ENCODE measurements around the gene FHOD1. TPM values are rescaled to one million over a fixed set of nuclear protein-coding genes. Genes with fewer than 3 reads are reported as not detected.

FHOD1 gene
- polyA plus RNA-seq, 3 donors from 2014 or later: 3.5 to 8.2 (median 4.8) TPM

DNA sequence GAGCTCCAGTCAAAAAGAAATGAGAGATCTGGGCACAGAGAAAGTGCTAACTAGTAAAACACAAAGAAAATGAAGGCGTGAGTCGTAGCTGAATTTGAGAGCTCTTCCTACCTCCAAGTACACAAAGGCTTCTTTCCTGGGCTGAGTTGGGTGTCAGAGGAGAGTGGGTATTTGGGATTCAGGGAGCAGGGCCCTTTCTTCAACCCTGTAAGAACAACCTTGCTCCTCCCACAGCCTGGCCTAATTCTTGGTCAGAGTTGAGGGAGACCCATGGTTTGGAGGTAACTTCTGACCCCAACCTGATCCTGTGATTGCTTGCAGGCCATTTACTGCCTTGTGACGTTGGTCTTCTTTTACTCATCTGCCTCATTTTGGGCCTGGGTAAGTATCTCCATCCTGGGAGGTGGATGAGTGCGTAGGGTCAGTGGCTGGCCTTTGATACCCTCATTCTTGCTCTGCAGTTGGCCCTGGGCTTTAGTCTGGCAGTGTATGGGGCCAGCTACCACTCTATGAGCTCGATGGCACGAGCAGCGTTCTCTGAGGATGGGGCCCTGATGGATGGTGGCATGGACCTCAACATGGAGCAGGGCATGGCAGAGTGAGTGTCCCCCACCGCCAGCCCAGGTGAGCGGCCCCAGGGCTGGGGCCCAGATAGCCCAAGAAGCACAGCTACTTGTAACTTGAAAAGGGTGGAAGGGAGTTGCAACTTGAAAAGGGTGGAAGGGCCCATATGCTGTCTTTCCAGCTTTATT, 19.1 kb downstream of the FHOD1 start:
- Mint-ChIP-seq H3K4me1 (peaks cover 28 to 30% of the 10 kb centered on the region in 2 donors), H3K9me3 (no peaks in the 10 kb centered on the region), H3K36me3 (peaks cover 4 to 7% (median 5%) of the 10 kb centered on the region in 3 donors)

GRCh38 chr16:67227567-67227921, 19.7 kb downstream of the FHOD1 start:
- Mint-ChIP-seq H3K27ac (peak overlapping the region; percentile 93 to 98 (median 96)), H3K36me3 (peaks cover 4 to 7% (median 5%) of the 10 kb centered on the region in 3 donors), H3K27me3 (ENCODE audit: low read depth in 3 of 3) (peaks cover 0 to 8% (median 4%) of the 10 kb centered on the region in 3 donors), H3K4me3 (peak overlapping the region; percentile 95 to 99 (median 96)), H3K4me1 (peaks cover 28 to 30% of the 10 kb centered on the region in 2 donors), H3K9me3 (no peaks in the 10 kb centered on the region)
- DNase-seq: no peak

More for the DNA sequence above, 19.1 kb downstream of the FHOD1 start:
- Mint-ChIP-seq H3K4me3 (peak overlapping the region; percentile 95 to 99 (median 96)), H3K27ac (peak overlapping the region; percentile 93 to 98 (median 96)), H3K27me3 (ENCODE audit: low read depth in 3 of 3) (peaks cover 0 to 8% (median 5%) of the 10 kb centered on the region in 3 donors)
- DNase-seq: no peak

- Mint-ChIP-seq H3K36me3 (peaks cover 4 to 7% (median 5%) of the 10 kb centered on the region in 3 donors), H3K4me1 (peaks cover 28 to 30% of the 10 kb centered on the region in 2 donors), H3K4me3 (peak within 1 kb of the TSS; percentile 95 to 99 (median 96)), H3K27me3 (ENCODE audit: low read depth in 3 of 3) (peaks cover 0 to 8% (median 4%) of the 10 kb centered on the region in 3 donors), H3K27ac (peak within 1 kb of the TSS; percentile 93 to 98 (median 96)), H3K9me3 (no peaks in the 10 kb centered on the region)
- peak; percentile 98 to 99 (median 98) for DNase-seq
Measured at GRCh38 chr16:67226804-67227566, 20.3 kb downstream of the FHOD1 start, which contains the start of gene TMEM208. Gene TMEM208, plus strand, starts transcription at chr16:67227130. Its CDS starts 89 bp downstream, at chr16:67227219.

DNA sequence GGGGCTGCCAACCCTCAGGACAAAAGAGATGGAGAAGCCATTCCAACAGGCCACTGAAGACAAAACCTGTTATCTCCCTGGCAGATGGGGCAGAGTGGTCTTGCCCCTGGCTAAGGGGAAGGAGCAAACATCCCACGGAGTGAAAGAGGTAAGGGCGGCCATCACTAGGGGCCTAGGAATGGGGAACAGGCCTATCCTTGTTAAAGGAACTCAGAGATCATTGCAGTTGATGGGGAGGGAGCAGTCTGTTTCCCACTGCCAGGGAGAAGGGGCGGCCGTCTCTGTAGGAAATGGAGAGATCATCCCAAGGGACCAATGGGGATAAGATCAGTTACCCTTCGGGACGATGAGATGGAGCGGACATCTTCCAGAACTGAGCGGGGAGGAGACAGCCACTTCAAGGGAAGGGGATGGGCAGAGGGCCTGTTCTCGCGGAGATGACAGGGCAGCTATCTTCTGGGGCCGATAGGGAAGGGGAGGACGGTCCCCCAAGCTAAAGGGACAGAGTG, 20.9 kb downstream of the FHOD1 start:
- Mint-ChIP-seq H3K27me3 (ENCODE audit: low read depth in 3 of 3) (peaks cover 0 to 8% (median 4%) of the 10 kb centered on the region in 3 donors), H3K4me1 (peaks cover 28 to 30% of the 10 kb centered on the region in 2 donors), H3K9me3 (no peaks in the 10 kb centered on the region), H3K27ac (peak overlapping the region; percentile 93 to 98 (median 96)), H3K4me3 (peak overlapping the region; percentile 95 to 99 (median 96)), H3K36me3 (peaks cover 4 to 7% (median 5%) of the 10 kb centered on the region in 3 donors)
- DNase-seq: no peak

DNA sequence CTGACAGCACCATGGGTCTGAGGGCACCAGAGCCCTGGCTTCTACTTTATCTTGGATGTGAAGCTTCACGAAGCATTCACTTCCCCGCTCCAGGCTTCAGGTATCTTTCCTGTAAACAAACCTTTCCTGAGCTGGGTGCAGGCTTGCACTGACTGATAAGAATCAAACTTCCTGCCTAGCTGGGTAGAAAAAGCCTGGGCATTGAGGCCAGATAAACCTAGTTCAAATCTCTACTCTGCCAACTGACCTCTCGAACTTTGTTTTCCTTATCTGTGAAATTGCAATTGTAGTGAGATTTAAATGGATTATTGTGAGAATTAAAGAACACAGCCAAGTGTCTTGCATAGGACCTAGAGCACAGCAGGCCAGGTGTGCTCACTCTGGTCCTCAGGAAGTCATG, 23.3 kb downstream of the FHOD1 start:
- no peak for DNase-seq
- H3K9me3 Mint-ChIP-seq: no peaks in the 10 kb centered on the region
- no peak overlapping the region for H3K27ac Mint-ChIP-seq
- peaks cover 0 to 7% (median 4%) of the 10 kb centered on the region in 3 donors for H3K27me3 Mint-ChIP-seq (ENCODE audit: low read depth in 3 of 3)
- H3K4me1 Mint-ChIP-seq: peaks cover 28 to 30% of the 10 kb centered on the region in 2 donors
- no peak overlapping the region for H3K4me3 Mint-ChIP-seq
- peaks cover 3 to 12% (median 10%) of the 10 kb centered on the region in 3 donors for H3K36me3 Mint-ChIP-seq

- H3K27ac Mint-ChIP-seq: peak overlapping the region in 2 of 6 donors; percentile 18 to 48
Measured at GRCh38 chr16:67216612-67217490, 30.4 kb downstream of the FHOD1 start.

DNA sequence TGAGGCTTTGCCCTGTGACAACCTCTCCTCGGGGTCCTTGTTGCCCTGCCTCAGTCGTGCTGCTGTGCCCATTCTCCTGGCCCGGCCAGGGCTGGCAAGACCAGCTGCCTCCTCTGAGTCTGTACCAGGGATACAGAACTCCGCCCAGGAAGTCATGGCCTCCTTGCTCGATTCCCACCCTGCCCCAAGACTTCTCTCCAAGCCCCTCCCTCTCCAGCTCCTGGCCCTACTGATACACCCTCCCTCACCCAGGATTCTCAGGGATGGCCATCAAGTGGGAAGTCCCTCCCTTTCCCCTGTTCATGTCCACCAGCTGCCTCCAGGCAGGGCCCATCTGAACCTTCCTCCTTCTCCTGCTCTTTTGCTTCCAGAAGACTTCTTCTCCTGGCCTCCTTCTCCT, 31.6 kb downstream of the FHOD1 start:
- Mint-ChIP-seq H3K9me3 (no peaks in the 10 kb centered on the region), H3K27ac (peak overlapping the region in 1 of 6 donors; percentile 18), H3K36me3 (peaks cover 3 to 8% (median 4%) of the 10 kb centered on the region in 3 donors), H3K4me3 (no peak overlapping the region), H3K27me3 (ENCODE audit: low read depth in 3 of 3) (peaks cover 0 to 7% (median 0%) of the 10 kb centered on the region in 3 donors), H3K4me1 (no peaks in the 10 kb centered on the region)
- no peak for DNase-seq

More at GRCh38 chr16:67216612-67217490, 30.4 kb downstream of the FHOD1 start:
- Mint-ChIP-seq H3K27me3 (ENCODE audit: low read depth in 3 of 3) (peaks cover 0 to 6% (median 0%) of the 10 kb centered on the region in 3 donors), H3K9me3 (no peaks in the 10 kb centered on the region), H3K4me3 (no peak overlapping the region), H3K36me3 (peaks cover 3 to 11% (median 8%) of the 10 kb centered on the region in 3 donors), H3K4me1 (no peaks in the 10 kb centered on the region)
- DNase-seq: no peak

DNA sequence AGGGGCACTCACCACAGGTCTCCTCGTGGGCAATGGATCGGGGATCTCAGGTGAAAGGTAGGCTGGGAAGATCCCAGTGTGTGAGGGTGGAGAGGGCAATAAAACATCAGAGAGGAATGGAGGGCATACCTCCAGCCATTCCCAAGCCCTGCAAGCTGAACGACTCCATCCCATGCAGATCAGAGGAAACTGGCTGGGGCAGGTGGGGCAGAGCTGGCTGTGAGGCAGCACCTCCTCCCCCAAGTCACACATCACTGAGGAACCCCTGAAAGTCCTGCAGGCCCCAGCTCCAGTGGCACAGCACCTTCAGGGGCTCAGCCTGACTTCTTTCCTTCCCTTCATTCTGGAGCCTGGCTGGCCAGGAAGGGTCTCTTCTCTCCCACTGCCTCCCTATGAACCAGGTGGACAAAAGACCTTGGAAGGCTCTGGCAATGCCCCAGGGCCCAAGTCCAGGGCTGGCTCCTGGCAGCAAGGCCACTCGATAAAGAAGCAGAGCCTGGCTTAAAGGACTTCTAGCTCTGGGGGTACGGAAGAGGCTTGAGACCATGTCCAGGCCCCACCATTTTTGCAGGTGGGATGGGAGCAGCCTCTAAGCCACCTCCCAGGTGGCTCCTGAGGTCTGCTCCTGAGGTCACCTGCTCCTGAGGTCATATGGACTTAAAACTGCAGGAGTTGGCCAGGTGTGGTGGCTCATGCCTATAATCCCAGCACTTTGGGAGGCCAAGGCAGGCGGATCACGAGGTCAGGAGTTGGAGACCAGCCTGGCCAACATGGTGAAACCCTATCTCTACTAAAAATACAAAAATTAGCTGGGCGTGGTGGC, 33.9 kb downstream of the FHOD1 start:
- H3K4me3 Mint-ChIP-seq: no peak overlapping the region
- H3K27me3 Mint-ChIP-seq (ENCODE audit: low read depth in 3 of 3): peaks cover 0 to 7% (median 0%) of the 10 kb centered on the region in 3 donors
- no peak overlapping the region for H3K27ac Mint-ChIP-seq
- DNase-seq: no peak
- peaks cover 0 to 4% (median 0%) of the 10 kb centered on the region in 3 donors for H3K36me3 Mint-ChIP-seq
- no peaks in the 10 kb centered on the region for H3K9me3 Mint-ChIP-seq
- no peaks in the 10 kb centered on the region for H3K4me1 Mint-ChIP-seq

DNA sequence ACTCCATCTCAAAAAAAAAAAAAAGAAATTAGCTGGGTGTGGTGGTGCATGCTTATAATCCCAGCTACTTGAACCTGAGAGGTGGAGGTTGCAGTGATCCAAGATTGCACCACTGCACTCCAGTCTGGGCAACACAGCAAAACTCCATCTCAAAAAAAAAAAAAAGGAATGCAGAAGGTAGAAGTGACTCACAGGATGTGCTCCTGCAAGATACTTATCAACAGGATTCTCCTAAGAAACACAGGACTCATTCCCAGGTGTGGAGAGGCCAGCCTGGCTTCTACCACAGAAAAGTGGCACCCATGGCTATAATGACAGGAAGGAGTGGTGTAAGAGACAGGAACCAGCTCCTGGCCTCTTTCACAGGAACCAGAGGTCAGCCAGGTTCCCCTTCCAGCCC, 34.5 kb downstream of the FHOD1 start:
- DNase-seq: no peak
- no peak overlapping the region for H3K27ac Mint-ChIP-seq
- H3K4me1 Mint-ChIP-seq: no peaks in the 10 kb centered on the region
- peaks cover 0 to 6% (median 0%) of the 10 kb centered on the region in 3 donors for H3K27me3 Mint-ChIP-seq (ENCODE audit: low read depth in 3 of 3)
- no peak overlapping the region for H3K4me3 Mint-ChIP-seq
- H3K36me3 Mint-ChIP-seq: peaks cover 0 to 4% (median 0%) of the 10 kb centered on the region in 3 donors
- no peaks in the 10 kb centered on the region for H3K9me3 Mint-ChIP-seq

DNA sequence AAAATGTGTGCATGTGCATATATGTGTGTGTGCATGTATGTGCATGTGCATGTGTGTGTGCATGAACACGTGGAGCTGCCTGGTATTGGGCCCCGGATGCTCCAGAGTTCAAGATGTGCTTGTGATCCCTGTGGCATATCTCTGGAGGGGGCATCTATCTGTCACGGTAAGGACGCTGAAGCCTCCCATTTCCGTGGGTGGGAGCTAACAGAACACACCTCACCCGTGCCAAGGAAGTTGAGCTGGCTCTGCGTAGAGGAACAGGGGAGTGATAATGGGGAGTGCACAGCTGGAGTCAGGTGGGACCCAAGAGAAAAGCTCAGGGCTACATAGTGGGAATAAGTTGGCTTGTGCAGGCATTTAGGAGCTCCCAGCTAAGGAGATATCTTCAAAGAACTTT, 35.6 kb downstream of the FHOD1 start:
- no peak for DNase-seq
- no peaks in the 10 kb centered on the region for H3K9me3 Mint-ChIP-seq
- H3K27ac Mint-ChIP-seq: no peak overlapping the region
- no peaks in the 10 kb centered on the region for H3K36me3 Mint-ChIP-seq
- peaks cover 0 to 7% (median 0%) of the 10 kb centered on the region in 3 donors for H3K27me3 Mint-ChIP-seq (ENCODE audit: low read depth in 3 of 3)
- H3K4me1 Mint-ChIP-seq: no peaks in the 10 kb centered on the region
- H3K4me3 Mint-ChIP-seq: no peak overlapping the region

GRCh38 chr16:67210069-67210937, 37.0 kb downstream of the FHOD1 start:
- H3K4me3 Mint-ChIP-seq: no peak overlapping the region
- no peaks in the 10 kb centered on the region for H3K4me1 Mint-ChIP-seq
- no peak for DNase-seq
- H3K27ac Mint-ChIP-seq: no peak overlapping the region
- no peaks in the 10 kb centered on the region for H3K9me3 Mint-ChIP-seq
- H3K27me3 Mint-ChIP-seq (ENCODE audit: low read depth in 3 of 3): peaks cover 0 to 4% (median 0%) of the 10 kb centered on the region in 3 donors
- no peaks in the 10 kb centered on the region for H3K36me3 Mint-ChIP-seq

Data from immature natural killer cell (primary cell).